Liver (tissue), 3 donors: Measurements from ENCODE around the gene PEX11G.

Source experiments
- GABPA ChIP-seq, 2 donors: IDR thresholded peaks in 1 of 2; conservative IDR thresholded peaks in 1 of 2; 2 replicates each; pipeline ENCODE4 v1.6.1; 2016; ENCODE audit warnings: antibody characterized with exemption in 2 of 2, mild to moderate bottlenecking in 1 of 2, moderate library complexity in 1 of 2
- JUND ChIP-seq, 2 donors: IDR thresholded peaks; 2 replicates each; pipeline ENCODE4 v1.6.1; 2016; ENCODE audit warnings: antibody characterized with exemption in 2 of 2
- MAX ChIP-seq: IDR thresholded peaks from 2 replicates; pipeline ENCODE4 v1.6.1; 2016; ENCODE audit warnings: antibody characterized with exemption
- TAF1 ChIP-seq: conservative IDR thresholded peaks from 2 replicates; pipeline ENCODE4 v1.6.1; 2016; ENCODE audit warnings: antibody characterized with exemption, mild to moderate bottlenecking
- YY1 ChIP-seq: IDR thresholded peaks from 2 replicates; pipeline ENCODE4 v1.6.1; 2016; ENCODE audit warnings: antibody characterized with exemption, mild to moderate bottlenecking
- TF ChIP-seq, protein P1 (sequence below): fragments of 150-350 bp; IDR thresholded peaks from 2 replicates; pipeline ENCODE4 v1.5.1; 2017; ENCODE audit warnings: improper control_type of control experiment, low read depth, low read length; ENCODE audit not compliant: missing input control
- donor health status: healthy.
- donor health status: healthy.

- TF ChIP-seq, protein P1, sequence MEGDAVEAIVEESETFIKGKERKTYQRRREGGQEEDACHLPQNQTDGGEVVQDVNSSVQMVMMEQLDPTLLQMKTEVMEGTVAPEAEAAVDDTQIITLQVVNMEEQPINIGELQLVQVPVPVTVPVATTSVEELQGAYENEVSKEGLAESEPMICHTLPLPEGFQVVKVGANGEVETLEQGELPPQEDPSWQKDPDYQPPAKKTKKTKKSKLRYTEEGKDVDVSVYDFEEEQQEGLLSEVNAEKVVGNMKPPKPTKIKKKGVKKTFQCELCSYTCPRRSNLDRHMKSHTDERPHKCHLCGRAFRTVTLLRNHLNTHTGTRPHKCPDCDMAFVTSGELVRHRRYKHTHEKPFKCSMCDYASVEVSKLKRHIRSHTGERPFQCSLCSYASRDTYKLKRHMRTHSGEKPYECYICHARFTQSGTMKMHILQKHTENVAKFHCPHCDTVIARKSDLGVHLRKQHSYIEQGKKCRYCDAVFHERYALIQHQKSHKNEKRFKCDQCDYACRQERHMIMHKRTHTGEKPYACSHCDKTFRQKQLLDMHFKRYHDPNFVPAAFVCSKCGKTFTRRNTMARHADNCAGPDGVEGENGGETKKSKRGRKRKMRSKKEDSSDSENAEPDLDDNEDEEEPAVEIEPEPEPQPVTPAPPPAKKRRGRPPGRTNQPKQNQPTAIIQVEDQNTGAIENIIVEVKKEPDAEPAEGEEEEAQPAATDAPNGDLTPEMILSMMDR, result no peak
- TF ChIP-seq YY1 (no peak), JUND (IDR thresholded peaks at IDR 0.05) (no peak), GABPA (IDR thresholded peaks at IDR 0.05 in 1 of 2, conservative IDR thresholded peaks at IDR 0.05 in 1 of 2) (no peak), TAF1 (no peak), MAX (no peak)
These were observed 59.1 kb downstream of the PEX11G start for GRCh38 chr19:7429638-7430282.
